ENCODE measurements around the gene MIPOL1.

- no peak for TF ChIP-seq CTCF (conservative IDR thresholded peaks at IDR 0.05; ENCODE audit: low read length)
- TF ChIP-seq EZH2phosphoT487 (IDR thresholded peaks at IDR 0.05; ENCODE audit: borderline replicate concordance) = no peak
These were observed 392.1 kb downstream of the MIPOL1 start for GRCh38 chr14:37589715-37590427.
